Inferior parietal cortex (tissue), 1 donor: ENCODE results near the gene PRH1.

Source experiments
- DNase-seq: peaks from one replicate; pipeline ENCODE4 v3.0.0-alpha.2; 2016; ENCODE audit errors: extremely low spot score

The PRH1 gene

GRCh38 chr12:10842862-10843261 is 41.2 kb downstream of the PRH1 start:
- no peak for DNase-seq

GRCh38 chr12:10838461-10838860 is 45.6 kb downstream of the PRH1 start:
- no peak for DNase-seq
